Prostate gland (tissue), 2 donors: ENCODE measurements around the gene MMP21.

Experiments
- POLR2A ChIP-seq: fragments of 450-650 bp; IDR thresholded peaks from one replicate; pipeline ENCODE4 v1.6.1; 2016; ENCODE audit warnings: antibody characterized with exemption, mild to moderate bottlenecking
- TF ChIP-seq, protein P1 (sequence below), 4 experiments: fragments of 200-600 bp in 2 of 4; fragments of 450-650 bp in 2 of 4; sonication (generic) in 2 of 4; IDR thresholded peaks; 1 replicate in 3 of 4; 2 replicates in 1 of 4; pipeline ENCODE4 v1.5.1; 2016 to 2019; ENCODE audit warnings: antibody characterized with exemption in 4 of 4, mild to moderate bottlenecking in 2 of 4, moderate library complexity in 2 of 4

GRCh38 chr10:125817337-125817946 lies 41.8 kb upstream of the MMP21 start:
- TF ChIP-seq, protein P1, sequence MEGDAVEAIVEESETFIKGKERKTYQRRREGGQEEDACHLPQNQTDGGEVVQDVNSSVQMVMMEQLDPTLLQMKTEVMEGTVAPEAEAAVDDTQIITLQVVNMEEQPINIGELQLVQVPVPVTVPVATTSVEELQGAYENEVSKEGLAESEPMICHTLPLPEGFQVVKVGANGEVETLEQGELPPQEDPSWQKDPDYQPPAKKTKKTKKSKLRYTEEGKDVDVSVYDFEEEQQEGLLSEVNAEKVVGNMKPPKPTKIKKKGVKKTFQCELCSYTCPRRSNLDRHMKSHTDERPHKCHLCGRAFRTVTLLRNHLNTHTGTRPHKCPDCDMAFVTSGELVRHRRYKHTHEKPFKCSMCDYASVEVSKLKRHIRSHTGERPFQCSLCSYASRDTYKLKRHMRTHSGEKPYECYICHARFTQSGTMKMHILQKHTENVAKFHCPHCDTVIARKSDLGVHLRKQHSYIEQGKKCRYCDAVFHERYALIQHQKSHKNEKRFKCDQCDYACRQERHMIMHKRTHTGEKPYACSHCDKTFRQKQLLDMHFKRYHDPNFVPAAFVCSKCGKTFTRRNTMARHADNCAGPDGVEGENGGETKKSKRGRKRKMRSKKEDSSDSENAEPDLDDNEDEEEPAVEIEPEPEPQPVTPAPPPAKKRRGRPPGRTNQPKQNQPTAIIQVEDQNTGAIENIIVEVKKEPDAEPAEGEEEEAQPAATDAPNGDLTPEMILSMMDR (IDR thresholded peaks at IDR 0.05): no peak
- TF ChIP-seq POLR2A: no peak
